ACC112 (cell line): ENCODE data around the gene FAM180B.

ENCODE experiments used
- H2AFZ ChIP-seq: fragments of 200-600 bp; sonication (generic); one replicate; pipeline ENCODE4 v1.6.0; 2017; ENCODE audit warnings: antibody characterized with exemption, low read length; ENCODE audit not compliant: unreplicated experiment
- H3K27ac ChIP-seq: fragments of 200-600 bp; sonication (generic); 2 replicates; pipeline ENCODE4 v1.5.1; 2014; ENCODE audit warnings: low read depth, mild to moderate bottlenecking, antibody characterized with exemption, low read length, moderate library complexity
- H3K27me3 ChIP-seq: fragments of 200-600 bp; sonication (generic); 2 replicates; pipeline ENCODE4 v1.6.1; 2014; ENCODE audit warnings: mild to moderate bottlenecking, antibody characterized with exemption, low read length, moderate library complexity, mixed read lengths; ENCODE audit not compliant: insufficient read depth
- H3K36me3 ChIP-seq: fragments of 200-600 bp; sonication (generic); 2 replicates; pipeline ENCODE4 v1.6.1; 2016; ENCODE audit warnings: mild to moderate bottlenecking, antibody characterized with exemption, low read length, moderate library complexity, mixed read lengths; ENCODE audit not compliant: insufficient read depth
- H3K4me1 ChIP-seq: fragments of 200-600 bp; sonication (generic); one replicate; pipeline ENCODE4 v1.6.1; 2016; ENCODE audit warnings: low read length, mixed read lengths; ENCODE audit not compliant: insufficient read depth, unreplicated experiment, control insufficient read depth
- H3K4me3 ChIP-seq: fragments of 200-600 bp; sonication (generic); 2 replicates; pipeline ENCODE4 v1.5.1; 2014; ENCODE audit warnings: mild to moderate bottlenecking, low read depth, low read length
- H3K79me2 ChIP-seq: fragments of 200-600 bp; sonication (generic); one replicate; pipeline ENCODE4 v1.6.0; 2016; ENCODE audit warnings: low read length; ENCODE audit not compliant: control insufficient read depth, unreplicated experiment, insufficient read depth

The FAM180B gene

DNA sequence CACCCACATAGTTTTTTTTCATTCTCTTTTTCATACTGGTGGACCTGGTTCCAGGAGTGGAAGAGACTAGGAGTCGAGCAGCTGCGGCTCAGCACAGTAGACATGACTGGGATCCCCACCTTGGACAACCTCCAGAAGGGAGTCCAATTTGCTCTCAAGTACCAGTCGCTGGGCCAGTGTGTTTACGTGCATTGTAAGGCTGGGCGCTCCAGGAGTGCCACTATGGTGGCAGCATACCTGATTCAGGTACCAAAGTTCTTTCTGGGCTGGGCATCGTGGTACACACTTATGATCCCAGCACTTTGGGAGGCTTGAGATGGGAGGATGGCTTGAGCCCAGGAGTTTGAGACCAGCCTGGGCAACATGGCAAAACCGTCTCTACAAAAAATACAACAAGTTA is 16.8 kb upstream of the FAM180B start:
- H2AFZ ChIP-seq = no peak overlapping the region
- 0 out of 2 replicates have a peak, but pooled peaks cover 9% of the 10 kb centered on the region for H3K36me3 ChIP-seq
- H3K79me2 ChIP-seq = peaks cover 38% of the 10 kb centered on the region
- no peaks in the 10 kb centered on the region for H3K27me3 ChIP-seq
- peaks cover 34% of the 10 kb centered on the region for H3K4me1 ChIP-seq
- no peak overlapping the region for H3K27ac ChIP-seq
- H3K4me3 ChIP-seq = no peak overlapping the region

DNA sequence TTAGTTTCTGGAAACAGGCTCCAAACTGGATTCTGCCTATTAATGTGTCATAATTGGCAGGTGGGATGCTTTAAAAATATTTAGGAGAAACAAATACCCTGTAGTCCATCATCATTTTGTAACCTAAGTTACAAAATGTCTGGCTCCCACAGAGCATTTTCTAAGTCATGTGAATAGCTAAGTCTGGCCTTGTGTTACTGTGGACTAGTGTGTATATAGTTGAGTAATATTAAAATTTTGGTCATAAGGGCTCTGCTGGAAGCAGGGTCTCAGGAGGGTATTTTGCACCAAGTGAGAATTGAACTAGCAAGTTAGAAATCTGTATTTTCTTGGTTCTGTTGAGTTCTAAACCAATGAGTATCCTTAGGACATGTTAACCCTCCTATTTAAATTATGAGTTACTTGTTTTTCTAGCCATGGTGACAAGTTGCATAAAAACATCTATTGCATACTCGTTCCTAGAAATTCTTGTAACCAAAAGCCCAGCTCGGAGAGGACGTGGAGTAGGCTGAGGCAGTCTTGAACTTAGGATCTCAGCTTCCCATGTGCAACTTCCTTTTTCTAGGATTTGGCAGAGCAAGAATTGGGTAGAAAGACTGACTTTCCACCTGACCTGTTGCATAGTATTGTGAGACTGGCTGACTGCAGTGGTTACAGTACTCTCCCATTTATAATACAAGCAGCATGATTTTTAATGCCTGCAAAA is 15.7 kb upstream of the FAM180B start:
- Histone ChIP-seq H3K79me2 (peaks cover 30% of the 10 kb centered on the region), H3K36me3 (0 out of 2 replicates have a peak, but pooled peaks cover 9% of the 10 kb centered on the region), H3K4me1 (peaks cover 34% of the 10 kb centered on the region), H3K27ac (peak overlapping the region; percentile 77; the same call in 1 of the 2 replicates), H2AFZ (no peak overlapping the region), H3K4me3 (no peak overlapping the region), H3K27me3 (no peaks in the 10 kb centered on the region)

DNA sequence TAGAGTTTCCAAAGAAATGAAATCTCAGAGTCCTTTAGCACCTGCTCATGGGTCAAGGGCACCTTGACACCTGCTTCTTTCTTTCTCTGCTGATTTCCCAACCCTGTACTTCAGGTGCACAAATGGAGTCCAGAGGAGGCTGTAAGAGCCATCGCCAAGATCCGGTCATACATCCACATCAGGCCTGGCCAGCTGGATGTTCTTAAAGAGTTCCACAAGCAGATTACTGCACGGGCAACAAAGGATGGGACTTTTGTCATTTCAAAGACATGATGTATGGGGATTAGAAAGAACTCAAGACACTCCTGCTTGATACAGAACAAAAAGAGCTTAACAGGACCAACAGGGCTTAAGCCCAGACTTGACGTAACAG is 15.1 kb upstream of the FAM180B start:
- no peak overlapping the region for H2AFZ ChIP-seq
- H3K79me2 ChIP-seq = peaks cover 25% of the 10 kb centered on the region
- 0 out of 2 replicates have a peak, but pooled peaks cover 9% of the 10 kb centered on the region for H3K36me3 ChIP-seq
- no peak overlapping the region; the same call in 1 of the 2 replicates for H3K4me3 ChIP-seq
- H3K4me1 ChIP-seq = peaks cover 34% of the 10 kb centered on the region
- peak overlapping the region; percentile 77 for H3K27ac ChIP-seq
- H3K27me3 ChIP-seq = no peaks in the 10 kb centered on the region

DNA sequence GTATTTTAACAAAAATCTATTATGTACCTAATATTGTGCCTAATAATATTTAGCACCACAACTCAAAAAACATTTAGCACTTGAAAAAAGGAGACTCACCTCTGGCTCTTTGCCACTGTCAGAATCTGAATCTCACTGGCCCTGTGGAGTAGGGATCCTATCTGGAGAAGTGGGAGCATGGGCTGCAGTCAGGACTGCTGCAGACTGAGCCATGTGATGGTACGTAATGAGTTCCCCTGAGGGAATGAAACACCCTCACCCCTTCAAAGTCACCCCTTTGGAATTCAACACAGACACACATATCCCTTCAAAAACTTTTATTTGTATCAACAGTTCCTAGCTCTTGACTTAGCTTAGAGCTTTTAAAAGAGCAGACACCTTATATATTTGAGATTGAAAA is 14.6 kb upstream of the FAM180B start:
- peaks cover 21% of the 10 kb centered on the region for H3K79me2 ChIP-seq
- no peaks in the 10 kb centered on the region for H3K27me3 ChIP-seq
- H3K4me1 ChIP-seq = peaks cover 30% of the 10 kb centered on the region
- H3K36me3 ChIP-seq = 0 out of 2 replicates have a peak, but pooled peaks cover 9% of the 10 kb centered on the region
- peak overlapping the region; percentile 77 for H3K27ac ChIP-seq
- H2AFZ ChIP-seq = no peak overlapping the region
- peak overlapping the region; percentile 19; the same call in 1 of the 2 replicates for H3K4me3 ChIP-seq

DNA sequence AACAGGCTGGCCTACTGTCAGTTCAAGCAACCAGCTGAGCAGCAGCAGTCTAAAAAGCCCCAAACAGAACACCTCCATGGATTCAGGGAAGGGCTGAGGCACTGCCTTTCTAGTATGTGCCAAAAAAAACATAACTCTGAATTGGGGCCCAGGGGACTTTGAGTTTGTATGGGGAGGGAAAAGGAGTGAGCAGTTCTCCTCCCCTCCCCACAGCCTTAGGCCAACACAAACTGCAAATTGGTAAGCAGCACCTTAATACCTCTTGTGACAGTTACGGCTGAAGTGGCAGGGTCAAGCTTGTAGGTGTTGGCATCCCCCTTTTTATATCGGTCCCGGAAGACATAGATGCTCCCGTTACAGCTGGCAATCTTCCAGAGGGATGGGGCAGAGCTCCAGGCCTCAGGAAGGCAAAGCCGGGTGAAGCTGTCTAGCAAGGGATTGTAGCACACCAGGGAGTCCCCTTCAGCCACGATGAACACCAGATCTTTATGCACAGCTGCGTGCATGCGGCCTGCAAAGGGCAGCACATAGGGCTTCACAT is 13.7 kb upstream of the FAM180B start:
- peaks cover 23% of the 10 kb centered on the region for H3K79me2 ChIP-seq
- 0 out of 2 replicates have a peak, but pooled peaks cover 9% of the 10 kb centered on the region for H3K36me3 ChIP-seq
- peak overlapping the region; percentile 77 for H3K27ac ChIP-seq

DNA sequence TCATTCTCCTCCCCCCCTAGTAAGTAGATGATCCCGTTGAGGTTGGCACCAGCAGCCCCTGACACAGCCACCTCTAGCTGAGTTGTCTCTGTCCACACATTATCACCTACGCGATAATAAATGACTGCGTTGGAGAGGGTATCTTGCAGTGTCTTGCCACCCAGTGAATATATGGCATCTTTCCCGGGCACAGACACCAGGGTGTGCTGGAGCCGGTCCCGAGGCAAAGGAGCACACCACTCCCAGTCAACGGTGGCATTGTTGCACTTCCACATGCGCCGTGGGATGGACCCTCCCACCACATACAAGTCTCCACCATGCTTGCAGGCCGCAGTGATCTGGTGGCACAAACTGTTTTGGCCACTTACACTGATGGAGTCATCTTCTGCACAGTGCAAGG is 13.2 kb upstream of the FAM180B start:
- H3K36me3 ChIP-seq = 0 out of 2 replicates have a peak, but pooled peaks cover 9% of the 10 kb centered on the region
- no peak overlapping the region for H3K27ac ChIP-seq
- H3K79me2 ChIP-seq = peaks cover 27% of the 10 kb centered on the region

More for the DNA sequence above, 13.7 kb upstream of the FAM180B start:
- no peak overlapping the region for H2AFZ ChIP-seq
- H3K4me1 ChIP-seq = peaks cover 37% of the 10 kb centered on the region
- no peaks in the 10 kb centered on the region for H3K27me3 ChIP-seq
- H3K4me3 ChIP-seq = peak overlapping the region; percentile 6; the same call in 1 of the 2 replicates

DNA sequence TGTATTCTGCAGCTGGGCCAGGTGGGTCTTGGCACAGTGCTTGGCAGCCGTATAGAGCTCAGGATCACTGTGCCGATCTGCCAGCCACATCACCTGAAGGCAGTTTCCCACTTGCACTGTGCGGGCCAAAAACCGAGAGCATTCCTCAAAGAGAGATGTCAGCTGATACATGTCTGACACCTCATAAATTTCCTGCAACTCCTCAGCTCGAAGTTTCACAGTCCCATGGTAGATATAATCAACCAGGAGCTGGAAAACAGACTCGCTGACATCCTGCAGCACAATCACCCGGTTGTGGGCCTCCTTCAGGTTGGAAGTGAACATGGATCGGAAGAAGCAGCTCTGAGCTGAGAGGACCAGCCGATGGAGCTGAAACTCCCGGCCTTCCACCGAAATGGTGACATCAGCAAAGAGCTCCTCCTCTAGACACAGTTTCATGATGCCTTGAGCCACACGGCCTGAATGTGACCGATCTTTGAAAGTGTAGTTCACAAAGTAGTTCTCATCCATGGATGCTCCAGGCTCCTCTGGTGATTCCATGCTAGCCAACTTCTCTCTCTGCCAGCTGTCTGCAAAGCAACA is 8.9 kb upstream of the FAM180B start:
- Histone ChIP-seq H3K4me3 (peak overlapping the region; percentile 89), H3K4me1 (peaks cover 28% of the 10 kb centered on the region), H3K27me3 (no peaks in the 10 kb centered on the region), H3K79me2 (peaks cover 40% of the 10 kb centered on the region), H3K36me3 (peaks cover 17% of the 10 kb centered on the region; the same call in 1 of the 2 replicates), H3K27ac (peak overlapping the region; percentile 73), H2AFZ (no peak overlapping the region)

More for the DNA sequence above, 13.2 kb upstream of the FAM180B start:
- Histone ChIP-seq H3K27me3 (no peaks in the 10 kb centered on the region), H2AFZ (no peak overlapping the region), H3K4me1 (peaks cover 40% of the 10 kb centered on the region), H3K4me3 (no peak overlapping the region)

DNA sequence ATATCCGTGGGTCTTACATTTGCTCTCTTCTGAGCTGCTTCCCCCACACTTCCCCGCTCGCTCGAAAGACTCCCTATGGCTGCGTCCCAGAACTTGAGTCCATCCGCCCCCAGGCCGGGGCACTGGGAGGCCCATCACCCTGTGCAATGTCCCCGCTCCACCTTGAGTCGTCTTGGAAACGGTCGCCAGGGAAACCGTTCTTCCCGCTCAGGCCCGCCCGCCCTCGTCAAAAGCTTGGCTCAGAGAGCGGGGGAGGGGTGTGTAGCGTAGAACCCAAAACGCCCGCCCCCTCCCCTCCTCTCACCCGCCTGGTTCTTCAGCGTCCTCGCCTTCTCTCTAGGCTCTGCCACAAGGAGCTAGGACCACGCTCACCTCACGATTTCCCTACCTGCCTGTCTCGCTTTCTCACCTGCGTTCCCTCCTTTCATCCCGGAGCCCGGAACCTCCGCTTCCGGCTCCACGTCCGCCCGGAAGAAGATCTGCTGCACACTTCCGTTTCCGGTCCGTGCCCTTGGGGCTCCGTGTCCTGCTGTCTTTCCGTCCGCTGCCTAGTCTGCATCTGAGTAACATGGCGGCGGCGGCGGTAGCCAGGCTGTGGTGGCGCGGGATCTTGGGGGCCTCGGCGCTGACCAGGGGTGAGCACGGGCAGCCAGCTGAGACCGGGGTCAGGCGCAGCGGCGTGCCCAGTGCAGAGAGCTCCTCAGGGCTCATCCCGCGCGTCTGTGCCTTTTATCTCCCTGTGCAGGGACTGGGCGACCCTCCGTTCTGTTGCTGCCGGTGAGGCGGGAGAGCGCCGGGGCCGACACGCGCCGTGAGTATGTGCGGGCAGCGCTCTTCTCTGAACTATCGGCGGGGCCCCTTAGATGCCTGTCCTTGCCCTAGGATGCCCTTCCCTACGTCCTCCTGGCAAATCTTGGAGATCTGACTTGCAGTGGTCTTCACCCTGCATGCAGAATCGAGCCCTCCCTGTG is 7.7 kb upstream of the FAM180B start, which contains the start of the genes KBTBD4 and NDUFS3:
TSS of gene KBTBD4 (minus strand) at position 447 of the 971 bp plus-strand sequence. CDS start at position 428, 19 bp downstream.
TSS of gene NDUFS3 (plus strand) at position 551 of the 971 bp plus-strand sequence. CDS start at position 569, 18 bp downstream.
- Histone ChIP-seq H3K4me1 (peaks cover 18% of the 10 kb centered on the region), H3K27ac (peak within 1 kb of the TSS; percentile 73), H3K36me3 (peaks cover 12% of the 10 kb centered on the region; the same call in 1 of the 2 replicates), H3K4me3 (peak within 1 kb of the TSS; percentile 89), H3K79me2 (peaks cover 40% of the 10 kb centered on the region), H3K27me3 (no peaks in the 10 kb centered on the region), H2AFZ (peak within 1 kb of the TSS; percentile 43)

DNA sequence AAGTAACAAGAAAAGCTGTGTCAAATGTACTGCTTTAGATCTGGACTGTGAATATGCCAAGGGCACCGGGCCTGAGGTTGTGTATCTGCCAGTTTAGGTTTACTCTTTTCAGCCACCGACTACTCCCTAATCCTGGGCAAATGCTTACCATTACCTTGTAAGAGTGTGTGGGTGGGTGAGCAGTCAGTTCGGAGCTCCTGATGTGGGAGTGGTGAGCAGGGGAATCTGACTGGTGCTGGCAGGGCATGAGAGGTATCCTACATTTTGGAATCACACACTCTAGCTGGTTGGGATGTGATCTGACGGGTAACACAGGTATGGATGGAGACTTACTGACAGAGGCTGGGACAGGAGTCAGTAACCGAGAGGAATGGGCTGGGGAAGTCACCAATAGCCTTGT is 2.6 kb upstream of the FAM180B start:
- Histone ChIP-seq H3K27me3 (no peaks in the 10 kb centered on the region), H3K79me2 (peaks cover 25% of the 10 kb centered on the region), H3K36me3 (peaks cover 11% of the 10 kb centered on the region; the same call in 1 of the 2 replicates), H3K4me3 (no peak overlapping the region), H2AFZ (no peak overlapping the region), H3K27ac (no peak overlapping the region), H3K4me1 (peaks cover 7% of the 10 kb centered on the region)
